G401 (cell line): ENCODE measurements around the gene HDAC1. TPM values are rescaled to one million over a fixed set of nuclear protein-coding genes. Genes with fewer than 3 reads are reported as not detected.
"Not testable (repeated sequence)": the region's sequence is repeated elsewhere in the genome, so short reads cannot be mapped to it uniquely, and the experiment has no call there.

ENCODE experiments used
- DNase-seq: peaks from one replicate; pipeline ENCODE4 v3.0.0-alpha.2; 2015; ENCODE audit warnings: low spot score
- in situ Hi-C: cut with HindIII; loops from 2 replicates; pipeline ENCODE4 v1.10.0; 2016; ENCODE audit warnings: low sequenced_read_pairs, mixed read lengths
- total RNA-seq: library from RNA; depleted of rRNA; stranded (reverse); fragments of >200 nt; shearing (Covaris generic); gene quantifications from 2 replicates; pipeline ENCODE4 v1.2.3, GENCODE V29; 2014

Gene HDAC1
- total RNA-seq, 1 experiment from 2014 or later, result 286 TPM

DNA sequence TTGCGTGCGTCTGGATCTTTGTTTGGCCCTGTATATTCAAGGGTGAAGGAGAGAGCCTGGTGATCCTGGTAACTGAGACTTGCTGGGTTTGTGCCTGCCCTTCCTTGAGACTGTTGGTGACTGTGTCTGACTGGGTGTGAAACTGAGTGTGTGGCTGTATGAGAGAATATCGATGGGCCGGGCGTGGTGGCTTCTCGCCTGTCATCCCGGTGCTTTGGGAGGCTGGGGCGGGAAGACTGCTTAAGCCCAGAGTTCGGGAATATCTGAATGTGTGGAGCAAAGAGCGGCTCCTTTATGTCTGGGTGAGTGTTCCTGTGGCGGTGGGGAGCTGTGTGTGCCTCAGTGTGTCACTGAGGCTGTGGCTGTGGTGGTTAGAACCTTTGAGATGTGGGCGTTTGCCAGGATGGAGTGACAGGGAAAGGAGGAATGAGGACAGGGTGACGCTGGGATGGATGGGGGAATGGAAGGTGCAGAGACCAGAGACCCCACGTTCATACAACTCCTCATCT lies 46.8 kb downstream of the HDAC1 start:
- DNase-seq, result no peak
- in situ Hi-C loops, result no loop called here

DNA sequence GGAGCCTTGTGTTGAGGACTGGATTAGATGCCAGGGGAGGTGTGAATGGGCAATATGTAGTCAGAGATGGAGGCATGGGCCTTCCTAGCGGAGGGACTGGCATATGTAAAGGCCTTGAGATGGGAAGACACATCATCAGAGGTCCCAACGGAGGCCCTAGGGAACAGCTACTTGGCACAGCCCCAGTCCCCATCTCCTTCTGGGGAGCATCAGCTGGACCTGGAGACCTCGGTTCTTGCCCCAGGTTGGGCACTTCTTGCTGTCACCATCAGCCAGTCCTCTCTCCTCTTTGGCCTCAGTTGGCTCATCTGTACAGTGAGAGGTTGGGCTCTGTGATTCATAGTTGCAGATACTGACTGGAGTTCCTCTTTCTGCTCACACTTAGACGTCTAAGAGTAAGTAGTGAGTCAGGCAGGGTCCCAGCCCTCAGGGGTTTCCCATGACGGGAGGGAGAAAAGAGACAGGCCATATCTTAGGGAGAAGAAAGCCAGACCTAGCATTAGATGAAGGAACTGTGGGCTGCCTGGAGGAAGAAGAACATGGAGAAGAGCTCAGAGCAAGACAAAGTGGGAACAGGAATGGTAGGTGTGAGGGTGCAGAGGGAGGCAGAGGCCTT lies 47.6 kb downstream of the HDAC1 start:
- in situ Hi-C loops, result no loop called here
- DNase-seq, result no peak

DNA sequence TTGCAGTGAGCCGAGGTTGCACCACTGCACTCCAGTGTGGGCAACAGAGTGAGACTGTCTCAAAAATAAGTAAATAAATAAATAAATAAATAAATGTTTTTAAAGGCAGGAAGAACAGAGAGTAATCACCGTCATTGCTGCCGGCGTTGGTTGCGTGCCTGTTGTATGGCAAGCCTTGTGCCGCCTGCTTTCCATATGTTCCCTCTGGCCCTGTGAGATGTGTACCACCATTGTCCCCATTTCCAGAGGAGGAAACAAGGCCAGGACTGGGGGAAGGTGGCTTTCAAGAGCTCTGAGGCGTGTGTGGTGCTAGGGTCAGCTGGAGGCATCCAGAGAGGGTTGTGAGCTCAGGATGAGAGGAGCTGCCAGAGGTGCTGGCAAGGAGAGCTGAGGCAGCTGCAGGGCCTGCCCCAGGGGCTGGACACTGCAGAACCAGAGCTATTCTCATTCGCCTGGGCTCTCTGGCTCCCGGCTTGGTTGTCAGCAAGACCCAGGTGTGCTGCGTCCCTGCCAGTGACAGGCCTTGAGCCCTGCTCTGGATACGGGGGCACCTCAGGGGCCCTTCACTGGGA lies 49.4 kb downstream of the HDAC1 start:
- in situ Hi-C loops, result no loop called here
- DNase-seq, result no peak

DNA sequence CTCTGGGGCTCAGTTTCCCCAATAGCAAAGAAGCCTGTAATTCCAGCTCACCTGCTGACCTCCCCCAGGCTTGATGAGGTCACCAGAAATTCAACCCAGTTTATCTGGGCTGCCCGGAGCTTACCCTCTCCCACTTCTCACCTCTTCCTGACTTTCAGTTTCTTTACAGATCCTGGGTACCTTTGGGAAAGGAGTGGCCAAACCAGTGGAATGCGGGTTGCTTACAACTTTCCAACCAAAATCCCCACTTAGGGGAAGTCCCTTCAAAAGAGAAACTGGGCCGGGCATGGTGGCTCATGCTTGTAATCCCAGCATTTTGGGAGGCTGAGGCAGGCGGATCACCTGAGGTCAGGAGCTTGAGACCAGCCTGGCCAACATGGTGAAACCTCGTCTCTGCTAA lies 50.1 kb downstream of the HDAC1 start:
- no peak for DNase-seq
- in situ Hi-C loops, result no loop called here

DNA sequence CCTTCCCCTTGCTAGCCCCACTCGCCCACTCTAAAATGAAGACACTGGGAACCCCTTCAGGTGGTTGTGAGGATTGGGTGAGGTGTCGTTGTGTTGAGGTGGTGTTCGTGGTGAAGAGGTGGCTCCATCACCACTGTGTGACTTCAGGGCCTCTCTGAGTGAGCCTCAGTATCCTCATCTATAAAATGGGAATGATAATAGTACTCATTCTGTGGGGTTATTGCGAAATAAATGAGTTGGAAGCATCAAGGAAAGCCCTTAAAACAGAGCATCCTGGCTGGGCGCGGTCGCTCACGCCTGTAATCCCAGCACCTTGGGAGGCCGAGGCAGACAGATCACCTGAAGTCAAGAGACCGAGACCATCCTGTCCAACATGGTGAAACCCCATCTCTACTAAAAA lies 50.8 kb downstream of the HDAC1 start:
- no peak for DNase-seq
- in situ Hi-C loops, result no loop called here

DNA sequence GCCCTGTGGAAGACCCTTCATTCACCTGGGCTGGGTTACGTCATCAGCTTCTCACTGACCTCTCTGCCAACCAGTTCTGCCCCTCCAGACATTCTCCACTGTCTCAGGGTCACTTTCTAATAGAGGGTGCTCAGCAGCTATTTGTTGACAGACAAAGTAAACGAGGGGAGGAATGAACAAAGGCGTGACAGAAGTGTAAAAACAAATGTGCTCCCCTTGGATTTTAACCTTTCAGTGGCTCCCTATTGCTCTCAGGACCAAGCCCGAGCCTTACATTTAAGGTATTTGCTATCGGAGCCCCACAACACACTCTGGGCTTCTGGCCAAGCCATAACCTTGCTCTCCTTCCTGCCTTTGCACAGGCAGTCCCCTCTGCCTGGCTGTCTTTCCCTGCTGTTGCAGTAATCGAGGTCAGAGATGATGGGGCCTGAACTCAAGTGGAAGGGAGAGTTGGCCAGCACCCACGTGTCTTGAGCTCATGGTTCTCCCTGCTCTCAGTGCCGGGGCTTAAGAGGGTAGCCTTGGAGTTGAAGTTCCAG lies 53.5 kb downstream of the HDAC1 start:
- in situ Hi-C loops, result no loop called here
- DNase-seq, result no peak

DNA sequence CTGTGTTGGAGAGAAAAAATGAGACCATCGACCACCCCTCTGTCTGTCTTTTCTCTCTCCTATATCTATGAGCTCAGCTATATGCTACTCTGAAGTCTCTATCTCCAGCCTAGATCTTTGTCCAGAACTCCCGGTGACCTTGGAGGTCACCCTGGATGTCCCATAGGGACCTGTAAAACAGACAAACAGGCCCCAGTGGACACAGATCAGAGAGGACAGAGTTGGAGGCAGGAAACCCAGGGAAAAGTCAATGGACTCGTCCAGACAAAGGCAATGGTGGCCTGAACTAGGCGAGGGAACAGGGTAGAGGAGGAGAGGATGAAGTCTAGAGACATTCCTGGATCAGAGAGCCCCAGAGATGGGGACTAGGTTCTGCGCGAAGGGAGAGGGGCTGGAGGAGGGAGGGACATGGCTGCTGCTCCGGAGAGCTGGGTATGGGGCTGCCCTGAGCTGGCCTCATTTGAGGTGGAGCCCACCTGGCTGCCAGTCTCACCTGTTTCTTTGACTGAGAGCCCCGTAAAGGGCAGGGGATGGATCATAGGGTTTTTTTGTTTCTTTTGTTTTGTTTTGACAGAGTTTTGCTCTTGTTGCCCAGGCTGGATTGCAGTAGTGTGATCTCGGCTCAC lies 54.8 kb downstream of the HDAC1 start:
- in situ Hi-C loops, result no loop called here
- no peak for DNase-seq

DNA sequence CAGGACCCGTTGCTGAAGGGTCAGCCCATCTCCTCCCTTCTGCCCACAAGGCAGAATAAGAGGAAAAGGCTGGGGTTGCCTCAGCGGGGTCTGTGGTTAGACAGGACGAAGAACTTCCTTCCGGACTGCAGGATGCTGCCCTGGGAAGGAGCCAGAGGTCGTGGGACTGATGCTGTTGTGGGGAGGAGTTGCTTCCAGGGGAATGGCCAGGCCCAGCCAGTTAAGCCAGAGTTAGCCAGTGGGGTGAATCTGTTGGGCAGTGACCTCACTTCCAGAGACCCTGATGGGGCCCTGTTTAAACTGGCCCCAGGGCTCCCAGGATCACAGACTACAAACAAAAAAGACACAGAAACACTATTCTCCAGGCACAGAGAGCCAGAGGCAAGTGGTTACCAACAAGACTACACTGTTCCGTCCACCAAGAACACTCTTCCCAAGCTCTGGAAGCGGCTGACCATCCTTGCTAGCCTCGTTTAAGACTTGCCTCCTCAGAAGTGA lies 57.4 kb downstream of the HDAC1 start:
- in situ Hi-C loops, result no loop called here

DNA sequence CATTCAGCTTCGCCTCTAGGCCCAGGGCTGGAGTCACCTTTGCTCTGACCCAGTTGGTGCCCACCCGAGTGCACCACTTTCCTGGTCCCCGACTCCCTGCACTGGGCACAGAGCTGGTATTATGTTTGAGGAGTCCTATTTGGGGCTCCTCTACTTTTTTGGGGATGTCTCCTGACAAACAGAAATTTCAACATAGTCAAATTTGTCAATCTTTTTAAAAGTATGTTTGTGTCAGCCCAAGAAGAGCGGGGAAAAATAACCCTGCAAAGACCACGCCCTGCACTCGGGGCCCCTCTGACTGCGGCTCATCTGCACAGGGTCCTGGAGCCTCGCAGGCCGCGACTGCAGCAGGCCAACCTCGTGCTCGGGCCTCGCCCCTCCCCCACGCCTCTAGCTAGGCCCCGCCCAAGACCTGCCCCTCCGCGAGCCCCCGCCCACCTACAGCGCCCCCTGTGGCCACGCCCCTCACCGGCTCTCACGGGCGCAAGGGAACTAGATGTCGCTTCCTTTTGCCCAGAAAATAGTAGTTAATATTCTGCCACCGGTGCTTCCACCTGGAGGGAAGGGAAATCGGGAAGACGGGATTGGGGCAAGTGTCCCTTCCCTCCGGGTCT lies 59.0 kb downstream of the HDAC1 start:
- DNase-seq, result no peak
- in situ Hi-C loops, result no loop called here

More for the DNA sequence above, 57.4 kb downstream of the HDAC1 start:
- no peak for DNase-seq

DNA sequence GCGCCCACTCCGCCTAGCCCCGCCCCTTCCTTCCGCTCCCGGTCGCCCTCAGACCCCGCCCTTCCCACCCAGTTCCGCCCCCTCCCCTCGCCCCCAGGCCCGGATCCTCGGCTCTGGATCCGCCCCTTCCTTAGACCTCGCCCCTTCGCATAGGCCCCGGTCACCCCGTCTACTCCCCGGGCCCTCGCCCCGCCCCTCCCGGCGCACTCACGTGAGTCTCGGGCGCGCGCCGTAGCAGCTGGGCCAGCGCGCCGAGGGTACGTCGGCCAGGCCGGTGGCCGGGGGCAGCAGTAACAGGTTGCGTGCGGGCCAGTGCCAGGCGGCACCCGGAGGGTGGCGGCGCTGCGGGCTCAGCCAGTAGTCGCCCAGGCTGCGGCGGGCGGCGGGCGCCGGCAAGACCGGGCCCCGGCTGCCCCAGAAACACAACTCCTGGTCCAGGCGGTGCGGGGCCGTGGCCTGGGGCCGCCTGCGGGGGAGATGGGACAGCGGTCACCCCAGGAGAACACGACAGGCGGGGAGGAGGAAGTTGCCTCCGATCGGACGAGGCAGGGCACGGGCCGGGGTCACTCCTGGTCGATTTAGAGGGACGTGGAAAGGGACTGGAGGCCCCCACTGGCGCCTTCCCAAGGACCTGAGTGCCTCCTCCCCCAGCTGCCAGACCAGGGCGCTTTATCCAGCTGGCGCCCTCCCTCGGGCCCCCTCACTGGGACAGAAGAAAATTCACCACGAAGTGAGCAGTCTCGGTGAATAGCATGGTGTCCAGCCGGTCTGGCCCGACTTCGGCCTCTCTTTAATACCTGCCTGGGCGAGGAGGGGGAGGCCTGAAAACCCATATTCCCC lies 59.7 kb downstream of the HDAC1 start:
- peak; percentile 87 for DNase-seq
- in situ Hi-C loops, result no loop called here

DNA sequence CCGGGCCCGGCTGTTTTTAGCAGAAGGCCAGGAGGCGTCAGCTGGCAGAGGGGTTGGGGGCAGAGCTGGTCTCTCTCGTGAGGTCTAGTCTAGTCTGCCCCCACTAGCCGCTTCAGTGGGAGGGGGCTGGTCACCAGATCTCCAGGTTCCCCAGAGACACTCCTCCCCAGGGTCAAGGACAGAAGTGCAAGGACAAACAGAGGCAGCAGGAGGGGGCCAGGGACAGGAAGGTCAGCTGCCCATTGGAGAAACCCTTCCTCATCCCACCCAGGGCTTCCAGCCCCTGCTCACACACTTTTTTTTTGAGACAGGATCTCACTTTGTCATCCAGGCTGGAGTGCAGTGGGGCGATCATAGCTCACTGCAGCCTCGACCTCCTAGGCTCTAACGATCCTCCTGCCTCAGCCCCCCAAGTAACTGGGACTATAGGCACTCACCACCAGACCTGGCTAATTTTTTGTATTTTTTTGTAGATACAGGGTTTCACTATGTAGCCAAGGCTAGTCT lies 60.4 kb downstream of the HDAC1 start:
- no peak for DNase-seq
- in situ Hi-C loops, result no loop called here

DNA sequence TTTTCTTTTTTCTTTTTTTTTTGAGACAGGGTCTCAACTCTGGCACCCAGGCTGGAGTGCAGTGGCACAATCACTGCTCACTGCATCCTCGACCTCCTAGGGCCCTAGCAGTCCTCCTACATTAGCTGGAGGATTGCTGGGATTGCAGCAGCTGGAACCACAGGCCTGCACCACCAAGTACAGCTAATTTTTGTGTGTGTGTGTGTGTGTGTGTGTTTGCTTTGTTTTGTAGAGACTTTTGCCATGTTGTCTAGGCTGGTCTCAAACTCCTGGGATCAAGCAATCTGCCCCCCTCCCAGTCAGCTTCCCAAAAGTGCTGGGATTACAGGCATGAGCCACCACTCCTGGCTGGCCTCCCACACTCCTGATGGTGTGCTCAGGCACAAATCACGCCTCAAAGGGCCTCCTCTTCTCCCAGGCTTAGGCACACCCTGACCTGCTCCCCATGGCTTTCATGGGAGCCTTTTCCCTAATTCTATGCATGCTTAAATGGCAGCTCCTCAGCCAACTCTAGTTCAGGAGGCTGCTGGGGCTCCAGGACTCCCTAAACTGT lies 61.0 kb downstream of the HDAC1 start:
- in situ Hi-C loops, result no loop called here
- no peak for DNase-seq

DNA sequence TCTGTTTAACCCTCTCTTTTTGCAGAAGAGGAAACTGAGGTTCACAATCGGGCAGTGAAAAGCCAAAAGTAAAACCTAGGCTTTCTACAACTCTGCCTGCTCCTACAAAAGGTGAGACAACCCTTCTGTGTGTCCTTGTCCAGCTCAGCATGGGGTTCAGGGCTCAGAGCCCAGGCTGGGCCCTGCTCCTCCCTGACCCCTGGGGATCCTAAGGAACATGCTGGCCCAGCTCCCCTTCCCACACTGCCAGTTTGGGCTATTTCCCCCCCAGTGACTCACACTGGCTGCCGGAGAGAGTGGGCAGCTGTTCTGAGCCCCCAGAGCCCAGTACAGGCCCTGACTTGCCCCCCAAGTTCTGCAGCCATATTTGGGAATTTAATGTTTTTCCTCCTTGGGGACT lies 61.5 kb downstream of the HDAC1 start:
- DNase-seq, result no peak
- in situ Hi-C loops, result no loop called here

DNA sequence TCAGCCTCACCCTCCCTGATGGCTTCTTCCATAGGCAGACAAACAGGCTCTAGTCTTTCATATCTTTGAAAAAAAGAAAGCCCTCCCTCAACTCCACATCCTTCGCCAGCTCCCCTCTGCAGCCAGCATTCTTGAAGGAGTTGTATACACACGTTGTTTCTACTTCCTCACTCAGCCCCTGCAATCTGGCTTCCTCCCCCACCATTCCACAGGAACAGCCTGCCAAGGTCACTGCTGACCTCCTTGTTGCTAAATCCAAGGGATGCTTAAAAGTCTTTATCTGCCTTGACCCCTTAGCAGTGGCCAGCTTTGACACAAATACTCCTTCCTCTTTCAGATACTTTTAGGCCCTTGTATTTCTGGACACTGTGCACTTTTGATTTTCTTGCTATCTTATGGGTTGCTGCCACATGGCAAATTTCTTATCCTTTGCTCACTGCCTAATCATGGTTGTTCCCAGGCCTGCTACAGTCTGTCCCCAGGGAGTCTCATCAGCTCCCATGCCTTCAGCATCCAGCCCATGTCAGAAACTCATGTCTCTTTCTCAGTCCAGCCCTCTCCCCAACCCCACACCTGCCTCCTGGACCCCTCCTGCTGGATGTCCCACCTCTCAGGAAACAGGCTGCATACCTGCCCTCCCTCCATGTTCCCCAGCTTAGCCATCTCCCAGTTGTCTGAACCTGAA lies 62.1 kb downstream of the HDAC1 start:
- DNase-seq, result no peak
- in situ Hi-C loops, result no loop called here

DNA sequence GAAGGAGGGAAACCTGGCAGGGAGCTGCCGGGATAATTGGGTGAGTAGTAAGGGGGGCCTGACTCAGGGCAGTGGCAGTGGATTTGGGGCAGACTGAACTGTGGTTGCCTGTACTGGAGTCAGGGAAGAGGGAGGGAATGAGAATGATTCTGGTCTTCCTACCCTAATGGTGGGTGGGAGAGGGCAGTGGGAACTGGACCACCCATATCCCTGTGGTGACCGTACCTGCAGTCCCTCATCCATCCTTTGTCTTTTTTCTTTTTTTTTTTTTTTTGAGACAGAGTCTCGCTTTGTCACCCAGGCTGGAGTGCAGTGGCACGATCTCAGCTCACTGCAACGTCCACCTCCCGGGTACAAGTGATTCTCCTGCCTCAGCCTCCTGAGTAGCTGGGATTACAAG lies 63.9 kb downstream of the HDAC1 start:
- in situ Hi-C loops, result not testable (repeated sequence)

DNA sequence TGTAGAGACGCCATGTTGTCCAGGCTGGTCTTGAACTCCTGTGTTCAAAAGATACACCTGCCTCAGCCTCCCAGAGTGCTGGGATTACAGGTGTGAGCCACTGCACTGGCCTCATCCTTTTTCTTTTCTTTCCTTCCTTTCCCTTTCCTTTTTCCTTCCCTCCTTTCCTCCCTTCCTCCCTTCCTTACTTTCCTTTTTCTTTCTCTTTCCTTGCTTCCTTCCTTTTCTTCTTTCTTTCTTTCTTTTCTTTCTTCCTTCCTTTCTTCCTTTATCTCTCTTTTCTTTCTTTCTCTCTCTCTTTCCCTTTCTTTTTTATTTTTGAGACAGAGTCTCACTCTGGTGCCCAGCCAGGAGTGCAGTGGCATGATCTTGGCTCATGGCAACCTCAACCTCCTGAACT lies 64.6 kb downstream of the HDAC1 start:
- in situ Hi-C loops, result no loop called here
- no peak for DNase-seq

More for the DNA sequence above, 63.9 kb downstream of the HDAC1 start:
- DNase-seq, result not testable (repeated sequence)

DNA sequence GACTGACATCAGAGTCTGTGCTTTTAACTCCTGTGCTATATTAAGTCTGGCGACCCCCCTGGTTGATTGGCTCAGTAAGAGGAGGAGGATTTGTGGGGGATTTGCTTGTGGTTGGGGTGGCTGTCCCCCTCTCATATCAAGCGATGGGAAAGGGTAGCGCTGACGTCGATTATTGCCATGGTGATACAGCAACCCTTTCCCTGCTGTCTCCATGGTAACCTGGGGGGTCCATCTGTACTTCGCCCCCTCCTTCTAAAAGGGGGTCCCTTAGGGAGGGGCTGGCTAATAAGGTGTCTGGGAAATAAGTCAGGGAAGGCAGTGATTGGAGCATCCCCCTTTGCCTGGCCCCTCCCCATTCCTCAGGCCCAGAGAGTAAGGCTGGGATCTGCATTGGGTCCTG lies 65.7 kb downstream of the HDAC1 start:
- in situ Hi-C loops, result no loop called here
- no peak for DNase-seq

DNA sequence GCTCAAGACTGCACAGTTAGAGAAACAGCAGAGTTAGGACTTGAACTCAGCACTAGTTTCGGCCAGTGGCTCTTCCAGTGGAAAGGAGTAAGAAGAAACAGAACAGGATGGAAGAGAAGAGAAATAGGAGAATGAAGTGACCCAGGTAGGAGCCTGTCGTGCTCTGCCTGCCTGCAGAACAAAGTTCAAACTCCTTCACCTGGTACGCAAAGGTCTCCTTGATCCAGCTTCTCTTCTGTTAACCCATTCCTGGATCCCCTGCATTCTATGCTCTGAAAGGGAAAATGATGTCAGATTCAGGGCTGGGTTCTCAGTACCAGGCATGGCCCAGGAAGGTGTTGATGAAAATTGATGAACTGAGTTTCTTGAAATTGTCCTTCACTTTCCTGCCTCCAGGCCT lies 66.6 kb downstream of the HDAC1 start:
- no peak for DNase-seq
- in situ Hi-C loops, result no loop called here
